Mesothelial cell of epicardium (in vitro differentiated cells): ENCODE results near the gene CSTB. TPM values are rescaled to one million over a fixed set of nuclear protein-coding genes. Genes with fewer than 3 reads are reported as not detected.

Experiments
- DNase-seq, 2 experiments: peaks; one replicate each; pipeline ENCODE4 v3.0.0; 2021; ENCODE audit warnings: low spot score in 2 of 2; ENCODE audit not compliant: unreplicated experiment in 2 of 2
- H3K27ac Mint-ChIP-seq: 2 replicates; pipeline ENCODE4 v1.8.0; 2021; ENCODE audit warnings: mixed read lengths
- H3K27me3 Mint-ChIP-seq: 2 replicates; pipeline ENCODE4 v1.8.0; 2021; ENCODE audit warnings: low read depth, mixed read lengths
- H3K36me3 Mint-ChIP-seq: 2 replicates; pipeline ENCODE4 v1.8.0; 2021; ENCODE audit warnings: mixed read lengths
- H3K4me1 Mint-ChIP-seq: 2 replicates; pipeline ENCODE4 v1.8.0; 2021; ENCODE audit warnings: mixed read lengths
- H3K4me3 Mint-ChIP-seq: 2 replicates; pipeline ENCODE4 v1.8.0; 2021; ENCODE audit warnings: mild to moderate bottlenecking, moderate library complexity, mixed read lengths
- H3K9me3 Mint-ChIP-seq: 2 replicates; pipeline ENCODE4 v1.8.0; 2021; ENCODE audit warnings: mixed read lengths
- total RNA-seq: library from RNA; stranded (reverse); gene quantifications from 3 replicates; pipeline ENCODE4 v1.2.1, GENCODE V29; 2021
- TF ChIP-seq, protein P1 (sequence below): fragments of 200-600 bp; sonication (generic); IDR thresholded peaks from one replicate; pipeline ENCODE4 v1.5.0; 2021; ENCODE audit warnings: antibody characterized with exemption; ENCODE audit not compliant: unreplicated experiment

The CSTB gene
- total RNA-seq, 1 donor from 2014 or later: 23.3 TPM

GRCh38 chr21:43744725-43745124 lies 31.4 kb downstream of the CSTB start:
- Mint-ChIP-seq H3K9me3 (no peaks in the 10 kb centered on the region), H3K4me1 (peaks cover 10% of the 10 kb centered on the region), H3K36me3 (peaks cover 10% of the 10 kb centered on the region), H3K4me3 (no peak overlapping the region), H3K27ac (no peak overlapping the region), H3K27me3 (no peaks in the 10 kb centered on the region)
- DNase-seq: no peak
- TF ChIP-seq, protein P1, sequence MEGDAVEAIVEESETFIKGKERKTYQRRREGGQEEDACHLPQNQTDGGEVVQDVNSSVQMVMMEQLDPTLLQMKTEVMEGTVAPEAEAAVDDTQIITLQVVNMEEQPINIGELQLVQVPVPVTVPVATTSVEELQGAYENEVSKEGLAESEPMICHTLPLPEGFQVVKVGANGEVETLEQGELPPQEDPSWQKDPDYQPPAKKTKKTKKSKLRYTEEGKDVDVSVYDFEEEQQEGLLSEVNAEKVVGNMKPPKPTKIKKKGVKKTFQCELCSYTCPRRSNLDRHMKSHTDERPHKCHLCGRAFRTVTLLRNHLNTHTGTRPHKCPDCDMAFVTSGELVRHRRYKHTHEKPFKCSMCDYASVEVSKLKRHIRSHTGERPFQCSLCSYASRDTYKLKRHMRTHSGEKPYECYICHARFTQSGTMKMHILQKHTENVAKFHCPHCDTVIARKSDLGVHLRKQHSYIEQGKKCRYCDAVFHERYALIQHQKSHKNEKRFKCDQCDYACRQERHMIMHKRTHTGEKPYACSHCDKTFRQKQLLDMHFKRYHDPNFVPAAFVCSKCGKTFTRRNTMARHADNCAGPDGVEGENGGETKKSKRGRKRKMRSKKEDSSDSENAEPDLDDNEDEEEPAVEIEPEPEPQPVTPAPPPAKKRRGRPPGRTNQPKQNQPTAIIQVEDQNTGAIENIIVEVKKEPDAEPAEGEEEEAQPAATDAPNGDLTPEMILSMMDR: no peak

GRCh38 chr21:43743947-43744346 lies 32.2 kb downstream of the CSTB start:
- H3K27me3 Mint-ChIP-seq: no peaks in the 10 kb centered on the region
- no peak overlapping the region for H3K27ac Mint-ChIP-seq
- TF ChIP-seq, protein P1: no peak
- H3K36me3 Mint-ChIP-seq: peaks cover 12% of the 10 kb centered on the region
- H3K9me3 Mint-ChIP-seq: no peaks in the 10 kb centered on the region
- DNase-seq: no peak
- H3K4me1 Mint-ChIP-seq: peaks cover 10% of the 10 kb centered on the region
- H3K4me3 Mint-ChIP-seq: no peak overlapping the region

DNA sequence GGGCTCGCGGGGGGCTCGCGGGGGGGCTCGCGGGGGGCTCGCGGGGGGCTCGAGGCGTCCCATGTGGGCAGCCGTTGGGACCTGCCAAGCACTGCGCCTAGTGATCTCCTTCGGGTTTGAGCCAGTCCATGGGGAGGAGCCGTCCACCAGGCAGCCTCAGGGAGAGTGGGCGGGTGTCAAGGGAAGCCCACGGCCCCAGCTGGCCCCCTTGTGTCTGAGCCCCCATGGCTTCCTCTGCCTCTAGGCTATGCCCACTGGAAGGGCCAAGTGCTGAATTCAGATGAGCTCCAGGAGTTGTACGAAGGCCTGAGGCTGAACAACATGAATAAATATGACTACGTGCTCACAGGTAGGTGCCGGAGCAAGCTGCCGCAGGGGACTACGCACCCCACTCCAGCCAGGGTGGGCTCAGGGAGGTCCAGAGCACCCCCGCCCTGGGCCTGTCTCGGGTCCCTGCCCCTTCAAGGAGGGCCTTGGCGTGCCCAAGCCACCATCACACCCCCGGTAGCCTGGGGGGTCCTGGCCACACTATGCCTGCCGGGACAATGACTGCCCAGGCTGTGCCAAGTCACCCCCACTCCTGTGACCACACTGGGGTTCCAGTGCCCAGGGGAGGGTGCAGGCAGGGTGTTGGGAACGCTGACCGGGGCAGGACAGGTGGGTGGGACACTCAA lies 34.5 kb downstream of the CSTB start:
- TF ChIP-seq, protein P1: no peak
- H3K27ac Mint-ChIP-seq: peak overlapping the region; percentile 53
- H3K4me1 Mint-ChIP-seq: peaks cover 10% of the 10 kb centered on the region
- no peak for DNase-seq
- no peaks in the 10 kb centered on the region for H3K27me3 Mint-ChIP-seq
- peak overlapping the region; percentile 53 for H3K4me3 Mint-ChIP-seq
- H3K9me3 Mint-ChIP-seq: no peaks in the 10 kb centered on the region
- peaks cover 12% of the 10 kb centered on the region for H3K36me3 Mint-ChIP-seq

DNA sequence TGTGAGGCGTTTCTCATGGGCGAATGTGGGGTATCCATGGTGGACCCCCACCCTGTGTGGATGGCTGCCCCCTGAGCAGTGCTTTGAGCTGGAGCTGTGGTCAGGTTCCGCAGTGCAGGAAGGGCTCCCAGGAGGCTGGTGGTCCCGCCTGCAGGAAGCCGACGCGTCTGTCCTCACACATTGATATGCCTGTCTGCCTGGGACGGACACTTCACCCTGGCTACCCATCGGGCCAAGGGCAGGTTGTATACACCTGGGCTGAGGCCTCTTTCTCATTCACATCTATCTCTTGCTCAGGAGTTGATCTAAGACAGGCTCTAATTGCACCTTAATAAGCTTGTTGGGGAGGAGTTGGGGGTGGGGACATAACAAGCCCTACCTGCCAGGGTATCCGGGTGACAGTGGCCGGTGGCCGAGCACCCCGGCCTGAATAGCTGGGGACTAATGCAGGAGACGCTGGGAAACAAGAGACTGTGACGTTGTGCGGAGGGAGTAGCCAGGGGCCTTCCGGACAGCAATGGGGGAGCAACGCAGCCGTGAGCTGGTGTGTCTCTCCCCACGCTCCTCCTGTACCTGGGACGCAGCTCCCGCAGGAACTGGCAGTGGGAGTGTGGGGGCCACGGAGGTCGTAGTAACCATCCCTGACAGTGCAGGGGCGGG lies 35.5 kb downstream of the CSTB start:
- DNase-seq: peak; percentile 49 to 64
- Mint-ChIP-seq H3K27ac (peak overlapping the region; percentile 97), H3K4me1 (peaks cover 10% of the 10 kb centered on the region), H3K9me3 (no peaks in the 10 kb centered on the region), H3K4me3 (peak overlapping the region; percentile 59), H3K27me3 (no peaks in the 10 kb centered on the region), H3K36me3 (peaks cover 7% of the 10 kb centered on the region)
- TF ChIP-seq, protein P1: no peak

DNA sequence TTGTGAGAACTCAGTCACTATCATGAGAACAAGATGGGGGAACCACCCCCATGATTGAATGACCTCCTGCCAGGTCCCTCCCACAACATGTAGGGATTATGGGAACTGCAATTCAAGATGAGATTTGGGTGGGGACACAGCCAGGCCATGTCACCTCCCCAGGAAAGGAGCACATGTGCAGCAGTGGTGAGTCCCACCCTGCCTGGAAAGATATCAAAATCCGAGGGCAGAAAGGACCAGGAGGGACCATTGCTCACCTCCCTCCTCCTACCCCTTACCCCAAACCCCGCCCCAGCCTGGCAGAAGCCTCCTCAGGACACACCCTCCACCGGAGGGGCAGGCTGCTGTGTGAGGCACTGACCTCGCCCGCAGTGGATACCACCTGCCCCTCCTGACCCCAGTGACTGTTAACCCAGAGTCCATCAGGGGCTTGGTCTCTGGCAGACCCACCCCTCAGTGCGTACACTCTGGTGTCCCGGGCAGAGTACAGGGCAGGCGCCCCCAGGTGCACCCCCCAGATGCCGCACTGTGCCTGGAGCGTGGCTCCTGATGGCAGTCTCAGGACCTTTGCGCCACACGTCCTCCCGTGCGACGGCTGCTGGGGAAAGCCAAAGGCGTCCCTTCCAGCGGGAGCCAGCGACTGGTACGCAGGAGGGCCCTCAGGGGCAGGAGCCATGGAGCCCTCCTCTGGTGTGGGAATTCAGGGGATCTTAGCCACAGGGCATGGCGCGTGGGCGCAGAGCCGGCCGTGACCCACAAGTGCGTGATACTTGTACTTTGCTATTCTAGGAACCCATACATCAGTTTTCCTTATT lies 36.3 kb downstream of the CSTB start:
- H3K9me3 Mint-ChIP-seq: no peaks in the 10 kb centered on the region
- no peak overlapping the region for H3K4me3 Mint-ChIP-seq
- H3K27ac Mint-ChIP-seq: peak overlapping the region; percentile 97
- TF ChIP-seq, protein P1: no peak
- no peak for DNase-seq
- H3K36me3 Mint-ChIP-seq: peaks cover 6% of the 10 kb centered on the region
- peaks cover 12% of the 10 kb centered on the region for H3K4me1 Mint-ChIP-seq
- no peaks in the 10 kb centered on the region for H3K27me3 Mint-ChIP-seq
